DMS53 (cell line): Measurements from ENCODE around the gene PRKCD.

ENCODE experiments used
- DNase-seq: peaks from one replicate; lab custom pipeline; 2025; lab: John Stamatoyannopoulos, UW

PRKCD gene

GRCh38 chr3:53190659-53191058 lies 29.6 kb downstream of the PRKCD start:
- DNase-seq, result no peak

GRCh38 chr3:53191836-53192480 lies 30.9 kb downstream of the PRKCD start:
- DNase-seq, result no peak

- peak; percentile 14 for DNase-seq
Measured at GRCh38 chr3:53192608-53193007, 31.6 kb downstream of the PRKCD start.

- DNase-seq, result no peak
Measured at GRCh38 chr3:53193466-53194209, 32.6 kb downstream of the PRKCD start.

- DNase-seq, result peak; percentile 15
Measured at GRCh38 chr3:53194210-53195065, 33.4 kb downstream of the PRKCD start.

GRCh38 chr3:53195066-53195450 lies 34.0 kb downstream of the PRKCD start:
- no peak for DNase-seq

GRCh38 chr3:53195602-53196574 lies 34.9 kb downstream of the PRKCD start:
- DNase-seq, result peak; percentile 57

GRCh38 chr3:53196575-53197407 lies 35.8 kb downstream of the PRKCD start:
- no peak for DNase-seq

- no peak for DNase-seq
Measured at GRCh38 chr3:53198256-53198977, 37.4 kb downstream of the PRKCD start.

- DNase-seq, result no peak
Measured at GRCh38 chr3:53198996-53199395, 38.0 kb downstream of the PRKCD start.

GRCh38 chr3:53199834-53200233 lies 38.8 kb downstream of the PRKCD start:
- DNase-seq, result no peak

GRCh38 chr3:53200501-53201498 lies 39.8 kb downstream of the PRKCD start:
- DNase-seq, result no peak

GRCh38 chr3:53202331-53203015 lies 41.5 kb downstream of the PRKCD start:
- DNase-seq, result no peak

GRCh38 chr3:53211706-53212702 lies 51.0 kb downstream of the PRKCD start:
- DNase-seq, result no peak

GRCh38 chr3:53213276-53213675 lies 52.3 kb downstream of the PRKCD start:
- no peak for DNase-seq

GRCh38 chr3:53215816-53216215 lies 54.8 kb downstream of the PRKCD start:
- no peak for DNase-seq

GRCh38 chr3:53216723-53217122 lies 55.7 kb downstream of the PRKCD start:
- no peak for DNase-seq
